HG03439 (cell line): Measurements from ENCODE around the gene SPTLC1.
"Not testable (repeated sequence)": the region's sequence is repeated elsewhere in the genome, so short reads cannot be mapped to it uniquely, and the experiment has no call there.

Source experiments
- ATAC-seq: cut with Tn5 transposase; IDR thresholded peaks from one replicate; pipeline ENCODE4 v1.9.1; 2021; ENCODE audit warnings: mild to moderate bottlenecking, moderate library complexity; ENCODE audit not compliant: unreplicated experiment

Gene SPTLC1

DNA sequence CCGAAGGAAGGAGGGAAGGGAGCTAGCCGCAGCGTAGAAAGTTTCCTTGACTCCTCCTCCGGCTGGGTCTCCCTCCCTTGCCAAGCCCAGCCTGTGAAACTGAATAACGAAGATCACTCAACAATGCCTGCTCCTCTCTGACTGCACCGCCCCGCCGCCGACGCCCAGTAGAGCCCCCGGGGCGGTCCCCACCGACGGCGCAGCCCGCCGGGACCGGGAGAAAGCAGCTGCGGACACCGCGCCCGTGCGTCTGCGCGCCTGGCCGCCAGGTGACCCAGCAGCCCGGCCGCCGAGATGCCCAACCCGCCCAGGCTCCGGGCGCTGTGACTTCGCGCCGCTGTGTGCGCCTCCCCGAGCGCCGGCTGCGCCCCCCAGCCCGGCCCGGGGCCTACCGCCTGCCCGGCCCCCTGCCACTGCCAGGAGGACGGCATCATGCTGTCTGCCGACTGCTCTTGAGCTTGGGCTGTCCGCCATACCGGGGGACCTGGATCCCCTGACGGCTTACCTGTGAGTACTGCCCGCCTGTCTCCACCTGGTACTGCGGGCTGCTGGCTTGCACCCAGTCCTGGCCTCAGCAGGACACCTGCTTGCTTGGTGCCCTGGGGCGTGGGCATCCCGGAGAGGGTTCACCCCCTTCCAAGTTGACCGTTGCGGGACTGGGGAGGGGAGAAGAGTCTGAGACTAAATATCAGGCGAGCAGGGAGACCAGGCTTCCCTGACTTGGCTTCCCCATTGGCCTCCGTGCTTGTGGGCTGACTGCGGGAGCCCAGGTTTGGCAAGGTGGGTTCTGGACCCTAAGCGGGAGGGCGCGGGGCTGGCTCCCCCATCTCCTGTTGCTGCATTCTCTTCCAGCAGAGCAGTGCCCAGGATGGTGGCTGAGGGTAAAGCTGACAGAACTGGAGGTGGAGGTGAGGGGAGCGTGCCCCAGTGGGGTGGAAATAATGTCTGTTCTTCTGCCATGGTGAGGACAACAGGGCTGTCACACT lies 26.2 kb upstream of the SPTLC1 start:
- ATAC-seq: no peak

DNA sequence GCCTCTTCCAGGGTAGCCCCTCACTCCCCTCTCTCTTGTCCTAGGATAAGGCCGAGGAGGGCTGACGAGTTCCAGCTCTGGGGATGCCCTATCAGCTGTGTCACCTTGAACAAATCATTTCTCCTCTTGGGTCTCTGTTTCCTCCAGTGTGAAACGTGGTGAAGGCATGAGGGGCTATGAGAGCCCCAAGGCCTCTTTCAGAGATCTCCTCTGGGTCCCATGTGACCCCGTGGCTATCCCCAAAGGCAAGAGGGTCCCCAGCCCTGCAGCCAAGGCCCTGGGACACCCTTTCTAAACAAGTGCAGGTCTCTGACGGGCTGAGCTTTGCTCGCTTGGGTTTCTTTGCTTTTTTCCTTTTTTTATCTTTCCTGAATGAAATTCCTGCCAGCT lies 25.5 kb upstream of the SPTLC1 start:
- ATAC-seq: no peak

- ATAC-seq: no peak
Measured at GRCh38 chr9:92140074-92140753, 25.0 kb upstream of the SPTLC1 start.

- not testable (repeated sequence) for ATAC-seq
Measured at GRCh38 chr9:92138960-92139540, 23.8 kb upstream of the SPTLC1 start.

GRCh38 chr9:92138157-92138959 lies 23.1 kb upstream of the SPTLC1 start:
- ATAC-seq: no peak

DNA sequence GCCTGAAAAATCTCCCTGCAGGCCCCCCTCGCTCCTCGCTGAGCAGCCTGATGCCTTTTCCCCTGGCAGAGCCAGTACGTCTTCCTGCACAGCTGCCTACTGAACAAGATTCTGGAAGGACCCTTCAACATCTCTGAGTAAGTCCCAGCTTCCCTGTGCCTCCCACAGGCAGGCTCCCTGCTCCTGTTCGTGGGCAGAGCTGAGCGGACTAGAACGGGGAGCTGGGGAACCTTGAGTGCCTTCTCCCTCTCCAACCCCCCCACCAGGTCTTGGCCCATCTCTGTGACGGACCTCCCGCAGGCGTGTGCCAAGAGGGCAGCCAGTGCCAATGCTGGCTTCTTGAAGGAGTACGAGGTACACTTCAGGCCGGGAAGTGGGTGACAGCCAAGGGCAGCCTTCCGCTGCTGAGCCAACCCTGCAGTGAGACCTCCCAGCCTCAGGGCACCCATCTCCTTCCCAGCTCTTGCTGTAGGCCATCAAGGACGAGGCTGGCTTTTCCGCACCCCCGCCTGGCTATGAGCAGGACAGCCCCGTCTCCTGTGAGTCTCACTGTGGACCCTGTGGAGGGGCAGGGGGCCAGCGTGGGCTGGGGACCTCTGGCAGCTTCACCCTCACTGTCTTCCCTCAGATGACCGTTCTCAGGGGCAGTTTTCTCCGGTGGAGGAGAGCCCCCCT lies 21.1 kb upstream of the SPTLC1 start:
- no peak for ATAC-seq

- no peak for ATAC-seq
Measured at GRCh38 chr9:92135576-92135975, 20.4 kb upstream of the SPTLC1 start.

GRCh38 chr9:92133949-92134604 lies 18.9 kb upstream of the SPTLC1 start:
- ATAC-seq: peak; percentile 72

DNA sequence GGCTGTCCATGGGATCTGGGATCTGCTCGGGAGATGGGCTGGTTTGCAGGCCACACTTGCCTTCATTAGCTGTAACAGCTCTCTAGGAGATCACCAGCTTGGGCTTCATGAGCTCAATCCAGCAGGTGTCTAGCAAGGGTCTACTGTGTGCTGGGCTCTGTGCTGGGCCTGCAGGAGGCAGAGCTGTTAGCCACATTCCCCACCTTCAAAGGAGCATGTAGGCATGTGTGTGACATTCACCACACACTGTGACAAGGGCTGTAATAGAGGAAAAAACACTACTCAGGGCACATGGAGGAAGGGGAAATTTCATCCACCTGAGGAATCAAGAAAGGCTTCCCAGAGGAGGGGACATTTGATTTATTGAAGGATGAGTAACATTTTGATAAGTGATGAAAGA lies 17.7 kb upstream of the SPTLC1 start:
- ATAC-seq: not testable (repeated sequence)

- no peak for ATAC-seq
Measured at GRCh38 chr9:92132501-92132900, 17.3 kb upstream of the SPTLC1 start.

DNA sequence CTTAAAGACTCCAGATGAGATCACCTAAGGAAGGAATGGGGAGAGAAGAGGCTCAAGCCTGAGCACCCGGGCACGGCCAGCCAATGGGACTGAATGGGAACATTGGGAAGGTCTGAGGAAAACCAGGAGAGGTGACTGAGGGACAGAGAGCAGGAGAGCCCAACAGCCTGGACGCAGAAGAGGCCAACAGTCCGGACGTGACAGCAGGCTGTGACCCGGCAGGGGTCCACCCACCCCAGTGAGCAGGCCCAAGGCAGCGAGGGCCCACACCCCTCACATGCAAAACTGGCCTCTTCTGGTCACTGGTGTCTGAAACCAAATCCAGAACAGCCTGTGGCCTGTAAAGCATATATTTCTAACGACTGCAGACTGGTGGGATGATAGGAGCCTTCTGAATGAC lies 7.6 kb upstream of the SPTLC1 start:
- ATAC-seq: no peak

GRCh38 chr9:92122061-92122460 lies 6.8 kb upstream of the SPTLC1 start:
- ATAC-seq: no peak

DNA sequence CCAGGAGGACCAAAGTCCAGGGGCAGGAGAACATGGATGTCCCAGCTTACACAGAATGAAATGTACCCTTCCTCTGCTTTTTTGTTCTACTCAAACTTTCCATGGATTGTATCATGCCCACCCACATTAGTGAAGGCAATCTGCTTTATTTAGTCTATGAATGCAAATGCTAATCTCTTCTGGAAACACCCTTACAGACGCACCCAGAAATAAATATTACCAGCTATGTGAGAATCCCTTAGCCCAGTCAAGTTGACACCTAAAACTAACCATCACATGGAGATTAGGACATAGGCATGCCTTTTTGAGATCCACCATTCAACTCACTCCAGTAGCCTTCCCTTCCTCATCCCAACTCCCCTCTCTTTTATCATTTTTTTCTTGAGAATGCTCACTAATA lies 6.1 kb upstream of the SPTLC1 start:
- no peak for ATAC-seq

GRCh38 chr9:92120138-92120537 lies 4.9 kb upstream of the SPTLC1 start:
- no peak for ATAC-seq

DNA sequence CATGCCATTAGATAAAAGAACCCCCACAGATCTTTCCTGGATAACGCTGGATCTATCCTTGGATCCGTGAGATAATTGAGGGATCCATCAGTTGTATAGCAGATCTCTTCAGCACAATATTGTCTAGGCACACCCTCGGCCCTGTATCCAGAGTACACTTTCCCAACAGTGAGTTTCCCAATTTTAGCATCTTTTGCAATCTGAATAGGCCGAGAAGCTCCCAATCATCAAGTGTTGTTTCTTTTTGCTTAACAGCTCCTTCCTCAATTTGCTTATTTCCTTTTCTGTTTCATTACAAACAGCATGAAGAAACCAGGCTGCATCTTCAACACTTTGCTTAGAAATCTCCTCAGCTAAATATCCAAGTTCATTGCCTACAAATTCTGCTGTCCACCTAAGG lies 4.4 kb upstream of the SPTLC1 start:
- no peak for ATAC-seq

GRCh38 chr9:92108122-92108521 lies 7.1 kb downstream of the SPTLC1 start:
- ATAC-seq: no peak

DNA sequence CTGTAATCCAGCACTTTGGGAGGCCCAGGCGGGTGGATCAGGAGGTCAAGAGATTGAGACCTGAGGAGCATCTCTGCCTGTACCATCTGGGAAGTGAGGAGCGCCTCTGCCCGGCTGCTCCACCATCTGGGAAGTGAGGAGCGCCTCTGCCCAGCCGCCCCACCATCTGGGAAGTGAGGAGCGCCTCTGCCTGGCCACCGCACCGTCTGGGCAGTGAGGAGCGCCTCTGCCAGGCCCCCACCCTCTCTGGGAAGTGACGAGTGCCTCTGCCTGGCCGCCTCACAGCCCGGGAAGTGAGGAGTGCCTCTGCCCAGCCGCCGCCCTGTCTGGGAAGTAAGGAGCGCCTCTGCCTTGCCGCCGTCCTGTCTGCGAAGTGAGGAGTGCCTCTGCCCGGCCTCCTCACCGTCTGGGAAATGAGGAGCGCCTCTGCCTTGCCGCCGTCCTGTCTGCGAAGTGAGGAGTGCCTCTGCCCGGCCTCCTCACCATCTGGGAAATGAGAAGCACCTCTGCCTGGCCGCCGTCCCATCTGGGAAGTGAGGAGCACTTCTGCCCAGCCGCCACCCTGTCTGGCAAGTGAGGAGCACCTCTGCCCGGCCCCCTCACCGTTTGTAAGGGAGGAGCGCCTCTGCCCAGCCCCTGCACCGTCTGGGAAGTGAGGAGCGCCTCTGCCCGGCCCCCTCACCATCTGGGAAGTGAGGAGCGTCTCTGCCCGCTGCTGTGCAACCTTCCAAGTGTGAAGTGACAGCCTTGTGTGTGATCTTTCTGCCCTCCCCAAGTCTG lies 9.6 kb downstream of the SPTLC1 start:
- not testable (repeated sequence) for ATAC-seq

- not testable (repeated sequence) for ATAC-seq
Measured at GRCh38 chr9:92103601-92104000, 11.6 kb downstream of the SPTLC1 start.
